Left lobe of liver (tissue), 1 donor: ENCODE results near the gene STAG1. TPM values are rescaled to one million over a fixed set of nuclear protein-coding genes. Genes with fewer than 3 reads are reported as not detected.

Source experiments
- total RNA-seq: library from RNA; stranded (reverse); gene quantifications from one replicate; pipeline ENCODE4 v1.2.1, GENCODE V29; 2021
- donor health status: DM: no; HTN: yes; CAD: no.

STAG1 gene
- total RNA-seq, 1 donor from 2014 or later = 11.0 TPM

Other genes with a start within 250 kb of the STAG1 start
- 0.70 TPM for gene SLC35G2, start 66.7 kb upstream of the STAG1 start, total RNA-seq
- 19.0 TPM for gene NCK1, start 109.8 kb upstream of the STAG1 start, total RNA-seq
- gene IL20RB, start 205.6 kb upstream of the STAG1 start, total RNA-seq = 6.9 TPM